HepG2 (cell line): ENCODE results near the gene KDM2B. TPM values are rescaled to one million over a fixed set of nuclear protein-coding genes. Genes with fewer than 3 reads are reported as not detected.

ENCODE experiments used
- CENPX ChIP-seq: sonication (generic); formaldehyde crosslinking; IDR thresholded peaks from 2 replicates; pipeline ENCODE4 v1.9.0; 2021; ENCODE audit warnings: mild to moderate bottlenecking, missing genetic modification reagents, moderate library complexity
- ELF4 ChIP-seq: sonication (generic); formaldehyde crosslinking; IDR thresholded peaks from 2 replicates; pipeline ENCODE4 v1.5.0; 2020; ENCODE audit warnings: missing genetic modification reagents, mild to moderate bottlenecking, moderate library complexity, borderline replicate concordance
- FOSL1 ChIP-seq: sonication (generic); formaldehyde crosslinking; IDR thresholded peaks from 2 replicates; pipeline ENCODE4 v1.9.0; 2021; ENCODE audit warnings: missing genetic modification reagents, borderline replicate concordance
- GATAD1 ChIP-seq: IDR thresholded peaks from 2 replicates; pipeline ENCODE4 v1.6.1; 2016; ENCODE audit warnings: missing genetic modification reagents, missing compliant biosample characterization
- GATAD2A ChIP-seq: IDR thresholded peaks from 2 replicates; pipeline ENCODE4 v1.6.1; 2016
- NR1H2 ChIP-seq: sonication (generic); formaldehyde crosslinking; IDR thresholded peaks from 2 replicates; pipeline ENCODE4 v1.8.1; 2022; ENCODE audit warnings: low read depth, missing genetic modification reagents, borderline replicate concordance
- PLRG1 ChIP-seq: fragments of 450-650 bp; conservative IDR thresholded peaks from 2 replicates; pipeline ENCODE4 v1.6.1; 2016
- RORA ChIP-seq: sonication (generic); formaldehyde crosslinking; IDR thresholded peaks from 2 replicates; pipeline ENCODE4 v1.5.0; 2020; ENCODE audit warnings: mild to moderate bottlenecking, missing genetic modification reagents, moderate library complexity
- SMAD3 ChIP-seq: sonication (generic); formaldehyde crosslinking; IDR thresholded peaks from 2 replicates; pipeline ENCODE4 v1.4.0; 2020; ENCODE audit warnings: missing genetic modification reagents
- ZBTB21 ChIP-seq: sonication (generic); formaldehyde crosslinking; IDR thresholded peaks from 2 replicates; pipeline ENCODE4 v1.4.0; 2020; ENCODE audit warnings: missing genetic modification reagents
- ZMAT3 ChIP-seq: sonication (generic); formaldehyde crosslinking; conservative IDR thresholded peaks from 2 replicates; pipeline ENCODE4 v1.7.0; 2021; ENCODE audit warnings: missing genetic modification reagents
- ZNF225 ChIP-seq: sonication (generic); formaldehyde crosslinking; IDR thresholded peaks from 2 replicates; pipeline ENCODE4 v1.4.0; 2020; ENCODE audit warnings: mild to moderate bottlenecking, missing genetic modification reagents
- ZNF326 ChIP-seq: sonication (generic); formaldehyde crosslinking; IDR thresholded peaks from 2 replicates; pipeline ENCODE4 v1.4.0; 2020; ENCODE audit warnings: missing genetic modification reagents, borderline replicate concordance
- ZNF629 ChIP-seq: sonication (generic); formaldehyde crosslinking; conservative IDR thresholded peaks from 2 replicates; pipeline ENCODE4 v1.5.0; 2020; ENCODE audit warnings: missing genetic modification reagents
- ZNF672 ChIP-seq: sonication (generic); formaldehyde crosslinking; IDR thresholded peaks from 2 replicates; pipeline ENCODE4 v1.8.1; 2022; ENCODE audit warnings: missing genetic modification reagents
- ZNF724P ChIP-seq: sonication (generic); formaldehyde crosslinking; IDR thresholded peaks from 2 replicates; pipeline ENCODE4 v1.8.0; 2022; ENCODE audit warnings: missing genetic modification reagents, borderline replicate concordance
- polyA plus RNA-seq, 8 experiments: library from polyadenylated mRNA; depleted of rRNA in 3 of 8; stranded (reverse) in 7 of 8; unstranded in 1 of 8; fragments of >200 nt; fragmentation: Illumina TruSeq in 4 of 8; extraction: Trizol in 4 of 8; gene quantifications; 2 replicates each; pipeline versions ENCODE4 v1.2.1 to v1.2.3, GENCODE V29; 2011 to 2016; ENCODE audit warnings: low read depth in 4 of 8, missing spikeins in 1 of 8, mixed read lengths in 1 of 8; ENCODE audit not compliant: insufficient read depth in 1 of 8
- total RNA-seq, 5 experiments: library from RNA; depleted of rRNA; stranded (reverse); fragments of >200 nt; fragmentation: Illumina TruSeq; extraction: Trizol; gene quantifications; 2 replicates each; pipeline ENCODE4 v1.2.3, GENCODE V29; 2016; ENCODE audit warnings: low read depth in 1 of 5
- TF ChIP-seq, protein P1 (sequence below): IDR thresholded peaks from 2 replicates; pipeline ENCODE4 v1.6.1; 2016; ENCODE audit warnings: low read depth
- TF ChIP-seq, protein P2 (sequence below): sonication (generic); formaldehyde crosslinking; IDR thresholded peaks from 2 replicates; pipeline ENCODE4 v1.5.1; 2020; ENCODE audit warnings: mild to moderate bottlenecking, missing genetic modification reagents, moderate library complexity
- TF ChIP-seq, protein P3 (sequence below): sonication (generic); formaldehyde crosslinking; IDR thresholded peaks from 2 replicates; pipeline ENCODE4 v1.8.0; 2022; ENCODE audit warnings: missing genetic modification reagents, low read depth, mild to moderate bottlenecking, borderline replicate concordance
- TF ChIP-seq, protein P4 (sequence below): sonication (generic); formaldehyde crosslinking; IDR thresholded peaks from 2 replicates; pipeline ENCODE4 v1.8.0; 2022; ENCODE audit warnings: mild to moderate bottlenecking, missing genetic modification reagents, borderline replicate concordance
- TF ChIP-seq, protein P5 (sequence below): sonication (generic); formaldehyde crosslinking; IDR thresholded peaks from 2 replicates; pipeline ENCODE4 v1.4.0; 2020; ENCODE audit warnings: missing genetic modification reagents
- TF ChIP-seq, protein P6 (sequence below): sonication (generic); formaldehyde crosslinking; IDR thresholded peaks from 2 replicates; pipeline ENCODE4 v1.8.0; 2022; ENCODE audit warnings: mild to moderate bottlenecking, missing genetic modification reagents

KDM2B gene
- total and polyA plus RNA-seq, 2 of the 13 experiments (the other 11 are each of a cell fraction or from before 2014, with no cell fraction given), result 17.5 to 26.1 TPM

DNA sequence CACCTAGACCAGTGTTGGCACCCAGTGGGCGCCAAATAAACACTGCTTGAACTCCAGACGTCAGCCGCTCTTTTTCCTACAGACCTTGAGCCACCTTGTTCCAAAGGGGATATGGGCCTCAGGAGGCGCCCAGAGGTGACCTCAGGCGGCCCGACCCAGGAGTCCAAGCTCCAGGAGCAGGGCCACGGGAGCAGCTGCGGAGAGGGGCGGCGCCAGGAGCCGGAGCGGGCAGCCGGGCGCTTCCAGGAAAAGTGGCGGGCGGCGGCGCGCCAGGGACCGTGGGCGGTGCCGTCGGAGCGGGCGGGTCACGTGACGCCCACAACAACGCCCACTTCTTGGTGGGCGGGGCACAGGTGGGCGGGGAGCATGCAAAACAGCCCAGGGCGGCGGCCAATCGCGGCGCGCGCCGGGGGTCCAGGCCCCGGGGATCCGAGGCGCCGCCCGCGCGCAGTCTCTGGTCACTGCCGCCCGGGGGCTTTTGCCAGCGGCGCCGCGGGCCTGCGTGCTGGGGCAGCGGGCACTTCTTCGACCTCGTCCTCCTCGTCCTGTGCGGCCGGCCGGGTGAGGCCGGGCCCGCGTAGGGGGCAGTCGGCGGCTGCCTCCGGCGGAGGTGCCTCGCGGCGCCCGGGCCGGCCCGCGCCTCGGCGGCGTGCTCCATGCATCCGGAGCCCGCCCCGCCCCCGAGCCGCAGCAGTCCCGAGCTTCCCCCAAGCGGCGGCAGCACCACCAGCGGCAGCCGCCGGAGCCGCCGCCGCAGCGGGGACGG is 45.4 kb upstream of the KDM2B start, which contains the start of gene ORAI1 (continued):
- TF ChIP-seq, protein P1, sequence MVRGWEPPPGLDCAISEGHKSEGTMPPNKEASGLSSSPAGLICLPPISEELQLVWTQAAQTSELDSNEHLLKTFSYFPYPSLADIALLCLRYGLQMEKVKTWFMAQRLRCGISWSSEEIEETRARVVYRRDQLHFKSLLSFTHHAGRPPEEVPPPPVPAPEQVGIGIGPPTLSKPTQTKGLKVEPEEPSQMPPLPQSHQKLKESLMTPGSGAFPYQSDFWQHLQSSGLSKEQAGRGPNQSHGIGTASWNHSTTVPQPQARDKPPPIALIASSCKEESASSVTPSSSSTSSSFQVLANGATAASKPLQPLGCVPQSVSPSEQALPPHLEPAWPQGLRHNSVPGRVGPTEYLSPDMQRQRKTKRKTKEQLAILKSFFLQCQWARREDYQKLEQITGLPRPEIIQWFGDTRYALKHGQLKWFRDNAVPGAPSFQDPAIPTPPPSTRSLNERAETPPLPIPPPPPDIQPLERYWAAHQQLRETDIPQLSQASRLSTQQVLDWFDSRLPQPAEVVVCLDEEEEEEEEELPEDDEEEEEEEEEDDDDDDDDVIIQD (CRISPR knock-in tag), result no peak
- TF ChIP-seq ZNF326 (CRISPR knock-in tag), result no peak
- TF ChIP-seq SMAD3 (CRISPR knock-in tag), result no peak
- TF ChIP-seq ZNF225 (CRISPR knock-in tag), result no peak
- TF ChIP-seq FOSL1 (CRISPR knock-in tag), result no peak
- TF ChIP-seq ZNF724P, result no peak
- TF ChIP-seq, protein P2, sequence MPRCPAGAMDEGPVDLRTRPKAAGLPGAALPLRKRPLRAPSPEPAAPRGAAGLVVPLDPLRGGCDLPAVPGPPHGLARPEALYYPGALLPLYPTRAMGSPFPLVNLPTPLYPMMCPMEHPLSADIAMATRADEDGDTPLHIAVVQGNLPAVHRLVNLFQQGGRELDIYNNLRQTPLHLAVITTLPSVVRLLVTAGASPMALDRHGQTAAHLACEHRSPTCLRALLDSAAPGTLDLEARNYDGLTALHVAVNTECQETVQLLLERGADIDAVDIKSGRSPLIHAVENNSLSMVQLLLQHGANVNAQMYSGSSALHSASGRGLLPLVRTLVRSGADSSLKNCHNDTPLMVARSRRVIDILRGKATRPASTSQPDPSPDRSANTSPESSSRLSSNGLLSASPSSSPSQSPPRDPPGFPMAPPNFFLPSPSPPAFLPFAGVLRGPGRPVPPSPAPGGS (CRISPR knock-in tag), result peak; percentile 28; the same call in 1 of the 2 replicates
- no peak for TF ChIP-seq ELF4 (CRISPR knock-in tag)
- no peak for TF ChIP-seq NR1H2 (CRISPR knock-in tag)
- TF ChIP-seq, protein P3, sequence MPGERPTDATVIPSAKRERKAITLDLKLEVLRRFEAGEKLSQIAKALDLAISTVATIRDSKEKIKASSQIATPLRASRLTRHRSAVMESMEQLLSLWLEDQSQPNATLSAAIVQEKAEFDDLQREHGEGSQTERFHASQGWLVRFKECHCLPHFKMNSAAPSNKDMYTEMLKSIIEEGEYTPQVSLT, result no peak
- TF ChIP-seq ZBTB21 (CRISPR knock-in tag), result no peak
- TF ChIP-seq ZNF629 (CRISPR knock-in tag), result 0 out of 2 replicates have a peak, but pooled peaks have one; percentile 7
- TF ChIP-seq, protein P4, sequence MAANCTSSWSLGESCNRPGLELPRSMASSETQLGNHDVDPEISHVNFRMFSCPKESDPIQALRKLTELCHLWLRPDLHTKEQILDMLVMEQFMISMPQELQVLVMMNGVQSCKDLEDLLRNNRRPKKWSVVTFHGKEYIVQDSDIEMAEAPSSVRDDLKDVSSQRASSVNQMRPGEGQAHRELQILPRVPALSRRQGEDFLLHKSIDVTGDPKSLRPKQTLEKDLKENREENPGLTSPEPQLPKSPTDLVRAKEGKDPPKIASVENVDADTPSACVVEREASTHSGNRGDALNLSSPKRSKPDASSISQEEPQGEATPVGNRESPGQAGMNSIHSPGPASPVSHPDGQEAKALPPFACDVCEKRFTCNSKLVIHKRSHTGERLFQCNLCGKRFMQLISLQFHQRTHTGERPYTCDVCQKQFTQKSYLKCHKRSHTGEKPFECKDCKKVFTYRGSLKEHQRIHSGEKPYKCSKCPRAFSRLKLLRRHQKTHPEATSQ (CRISPR knock-in tag), result peak; percentile 38; the same call in 1 of the 2 replicates
- peak; percentile 52; the same call in 1 of the 2 replicates for TF ChIP-seq GATAD2A (CRISPR knock-in tag)
- TF ChIP-seq RORA, result no peak
- TF ChIP-seq, protein P5, sequence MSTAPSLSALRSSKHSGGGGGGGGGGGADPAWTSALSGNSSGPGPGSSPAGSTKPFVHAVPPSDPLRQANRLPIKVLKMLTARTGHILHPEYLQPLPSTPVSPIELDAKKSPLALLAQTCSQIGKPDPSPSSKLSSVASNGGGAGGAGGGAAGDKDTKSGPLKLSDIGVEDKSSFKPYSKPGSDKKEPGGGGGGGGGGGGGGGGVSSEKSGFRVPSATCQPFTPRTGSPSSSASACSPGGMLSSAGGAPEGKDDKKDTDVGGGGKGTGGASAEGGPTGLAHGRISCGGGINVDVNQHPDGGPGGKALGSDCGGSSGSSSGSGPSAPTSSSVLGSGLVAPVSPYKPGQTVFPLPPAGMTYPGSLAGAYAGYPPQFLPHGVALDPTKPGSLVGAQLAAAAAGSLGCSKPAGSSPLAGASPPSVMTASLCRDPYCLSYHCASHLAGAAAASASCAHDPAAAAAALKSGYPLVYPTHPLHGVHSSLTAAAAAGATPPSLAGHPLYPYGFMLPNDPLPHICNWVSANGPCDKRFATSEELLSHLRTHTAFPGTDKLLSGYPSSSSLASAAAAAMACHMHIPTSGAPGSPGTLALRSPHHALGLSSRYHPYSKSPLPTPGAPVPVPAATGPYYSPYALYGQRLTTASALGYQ (CRISPR knock-in tag), result peak; percentile 72
- no peak for TF ChIP-seq GATAD1 (CRISPR knock-in tag)
- TF ChIP-seq PLRG1, result no peak
- TF ChIP-seq ZMAT3 (CRISPR knock-in tag), result peak; percentile 76
- no peak for TF ChIP-seq ZNF672 (CRISPR knock-in tag)
- TF ChIP-seq, protein P6, sequence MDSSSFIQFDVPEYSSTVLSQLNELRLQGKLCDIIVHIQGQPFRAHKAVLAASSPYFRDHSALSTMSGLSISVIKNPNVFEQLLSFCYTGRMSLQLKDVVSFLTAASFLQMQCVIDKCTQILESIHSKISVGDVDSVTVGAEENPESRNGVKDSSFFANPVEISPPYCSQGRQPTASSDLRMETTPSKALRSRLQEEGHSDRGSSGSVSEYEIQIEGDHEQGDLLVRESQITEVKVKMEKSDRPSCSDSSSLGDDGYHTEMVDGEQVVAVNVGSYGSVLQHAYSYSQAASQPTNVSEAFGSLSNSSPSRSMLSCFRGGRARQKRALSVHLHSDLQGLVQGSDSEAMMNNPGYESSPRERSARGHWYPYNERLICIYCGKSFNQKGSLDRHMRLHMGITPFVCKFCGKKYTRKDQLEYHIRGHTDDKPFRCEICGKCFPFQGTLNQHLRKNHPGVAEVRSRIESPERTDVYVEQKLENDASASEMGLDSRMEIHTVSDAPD (CRISPR knock-in tag), result 0 out of 2 replicates have a peak, but pooled peaks have one; percentile 48
- no peak for TF ChIP-seq CENPX
